ENCODE data around the gene CALY. TPM values are rescaled to one million over a fixed set of nuclear protein-coding genes. Genes with fewer than 3 reads are reported as not detected.

CALY gene
- total and polyA plus RNA-seq, 11 donors, result 1.7 TPM; not detected in 10

GRCh38 chr10:133357285-133358161 is 20.8 kb upstream of the CALY start, which contains the start of gene FUOM:
FUOM (minus strand) TSS chr10:133358019; CDS start chr10:133358007, 12 bp downstream.
- DNase-seq, result peak; percentile 68 to 83 (median 70)
- no peaks in the 10 kb centered on the region for H3K27me3 ChIP-seq
- H3K36me3 ChIP-seq, result peaks cover 0 to 13% (median 10%) of the 10 kb centered on the region in 9 donors
- WGBS, 4 donors, result 0 to 3% (median 2%) methylated on average over 6 to 83 of the region's 83 CpGs
- peak; percentile 18 to 81 (median 71) for ATAC-seq
- peaks cover 0 to 4% (median 0%) of the 10 kb centered on the region in 12 donors for H3K9me3 ChIP-seq
- H3K4me3 ChIP-seq, result peak within 1 kb of the TSS; percentile 47 to 85 (median 66)
- intact Hi-C loops (cut with DNase I), result no loop called here
- H3K4me1 ChIP-seq, result peaks cover 3 to 21% (median 13%) of the 10 kb centered on the region in 12 donors
- TF ChIP-seq POLR2A (IDR thresholded peaks at IDR 0.05) (peak in 1 of 2 donors; percentile 37), CTCF (IDR thresholded peaks at IDR 0.05) (no peak)
- H3K27ac ChIP-seq, result peak within 1 kb of the TSS; percentile 50 to 84 (median 74)

- H3K9me3 ChIP-seq, result peaks cover 0 to 4% (median 0%) of the 10 kb centered on the region in 12 donors
- peak overlapping the region; percentile 47 to 85 (median 66) for H3K4me3 ChIP-seq
- H3K36me3 ChIP-seq, result peaks cover 0 to 5% (median 2%) of the 10 kb centered on the region in 9 donors
- H3K4me1 ChIP-seq, result peaks cover 3 to 21% (median 13%) of the 10 kb centered on the region in 12 donors
- H3K27me3 ChIP-seq, result no peaks in the 10 kb centered on the region
- peak overlapping the region in 6 of 12 donors; percentile 68 to 84 (median 74) for H3K27ac ChIP-seq
- intact Hi-C loops (cut with DNase I), result no loop called here
- peak in 1 of 5 donors; percentile 66 for DNase-seq
- TF ChIP-seq CTCF (IDR thresholded peaks at IDR 0.05) (no peak), POLR2A (IDR thresholded peaks at IDR 0.05) (no peak)
- no peak for ATAC-seq
- 43 to 53% (median 49%) methylated on average over 10 to 27 of the region's 27 CpGs for WGBS, 4 donors
Observed at GRCh38 chr10:133356549-133357284, 20.0 kb upstream of the CALY start.

DNA sequence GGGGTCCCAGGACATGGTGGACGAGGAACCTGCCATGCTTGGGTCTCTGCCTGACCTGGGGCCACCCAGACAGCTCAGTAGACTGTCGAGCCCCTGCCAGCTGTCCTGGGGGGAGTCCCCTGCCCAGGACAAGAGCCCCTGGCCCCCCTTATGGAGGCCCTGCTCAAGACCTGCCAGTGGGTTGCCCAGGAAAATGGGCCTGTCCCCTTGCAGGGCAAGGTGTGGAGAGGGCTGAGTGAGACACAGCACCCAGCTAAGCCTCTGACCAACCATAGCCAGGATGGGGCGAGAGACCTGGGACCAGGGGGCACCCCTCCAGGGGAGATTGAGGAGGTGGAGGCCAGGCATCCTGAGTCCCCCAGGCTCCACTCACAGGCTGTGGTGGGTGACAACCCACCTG is 19.3 kb upstream of the CALY start:
- intact Hi-C loops (cut with DNase I), result no loop called here
- Histone ChIP-seq H3K36me3 (peaks cover 0 to 5% (median 0%) of the 10 kb centered on the region in 9 donors), H3K4me1 (peaks cover 3 to 21% (median 13%) of the 10 kb centered on the region in 12 donors), H3K4me3 (no peak overlapping the region), H3K27me3 (no peaks in the 10 kb centered on the region), H3K27ac (no peak overlapping the region), H3K9me3 (peaks cover 0 to 3% (median 0%) of the 10 kb centered on the region in 12 donors)
- ATAC-seq (no peak), DNase-seq (peak in 1 of 5 donors; percentile 56)
- TF ChIP-seq CTCF (IDR thresholded peaks at IDR 0.05) (no peak), POLR2A (IDR thresholded peaks at IDR 0.05) (no peak)
- 96 to 100% (median 97%) methylated on average over 1 to 3 of the region's 3 CpGs; no CpG with 5 or more reads in 1 of the 4 donors for WGBS, 4 donors

Measured in heart left ventricle (tissue), 16 donors.